HG03432 (cell line): ENCODE measurements around the gene KIAA1328.

Source experiments
- ATAC-seq: cut with Tn5 transposase; IDR thresholded peaks from one replicate; pipeline ENCODE4 v1.9.1; 2021; ENCODE audit warnings: mild to moderate bottlenecking, moderate library complexity; ENCODE audit not compliant: unreplicated experiment

The KIAA1328 gene

GRCh38 chr18:37188016-37188791, 359.3 kb downstream of the KIAA1328 start:
- no peak for ATAC-seq

DNA sequence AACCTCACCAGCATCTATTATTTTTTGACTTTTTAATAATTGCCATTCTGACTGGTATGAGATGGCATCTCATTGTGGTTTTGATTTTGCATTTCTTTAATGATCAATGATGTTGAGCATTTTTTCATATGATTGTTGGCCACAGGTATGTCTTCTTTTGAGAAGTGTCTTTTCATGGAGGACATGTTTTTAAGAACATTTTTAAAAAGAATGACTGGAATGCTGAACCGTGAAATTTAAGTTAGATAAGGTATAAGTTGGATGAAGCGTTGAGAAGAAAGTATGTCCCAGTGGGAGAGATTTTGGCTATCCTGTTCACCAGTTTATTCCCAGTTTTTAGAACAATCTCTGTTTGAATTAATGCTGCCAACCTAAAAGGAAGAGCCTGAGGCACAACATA, 370.8 kb downstream of the KIAA1328 start:
- no peak for ATAC-seq

DNA sequence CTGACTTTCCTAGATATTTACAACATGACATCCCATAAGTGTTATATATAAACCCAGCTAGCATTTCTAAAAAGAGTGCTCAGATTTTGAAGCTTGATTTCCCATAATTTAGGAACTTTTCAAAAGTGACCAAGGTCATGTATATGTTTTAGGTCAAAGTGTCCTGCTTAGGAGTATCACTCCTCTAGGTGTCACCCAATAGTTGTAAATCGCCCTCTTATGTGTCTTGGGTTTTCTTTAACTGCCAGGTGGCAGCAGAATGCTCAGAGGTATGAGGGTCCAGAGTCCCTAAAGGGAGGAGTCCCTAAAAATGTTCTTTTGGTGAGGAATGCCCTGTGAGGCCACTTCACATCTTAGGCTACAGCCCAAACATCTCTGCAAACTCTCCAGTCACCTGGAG, 378.4 kb downstream of the KIAA1328 start:
- ATAC-seq = no peak

- no peak for ATAC-seq
Observed at GRCh38 chr18:37210781-37211180, 381.9 kb downstream of the KIAA1328 start.

- no peak for ATAC-seq
Observed at GRCh38 chr18:37218022-37218590, 389.2 kb downstream of the KIAA1328 start.

GRCh38 chr18:37219257-37219656, 390.3 kb downstream of the KIAA1328 start:
- ATAC-seq = no peak

DNA sequence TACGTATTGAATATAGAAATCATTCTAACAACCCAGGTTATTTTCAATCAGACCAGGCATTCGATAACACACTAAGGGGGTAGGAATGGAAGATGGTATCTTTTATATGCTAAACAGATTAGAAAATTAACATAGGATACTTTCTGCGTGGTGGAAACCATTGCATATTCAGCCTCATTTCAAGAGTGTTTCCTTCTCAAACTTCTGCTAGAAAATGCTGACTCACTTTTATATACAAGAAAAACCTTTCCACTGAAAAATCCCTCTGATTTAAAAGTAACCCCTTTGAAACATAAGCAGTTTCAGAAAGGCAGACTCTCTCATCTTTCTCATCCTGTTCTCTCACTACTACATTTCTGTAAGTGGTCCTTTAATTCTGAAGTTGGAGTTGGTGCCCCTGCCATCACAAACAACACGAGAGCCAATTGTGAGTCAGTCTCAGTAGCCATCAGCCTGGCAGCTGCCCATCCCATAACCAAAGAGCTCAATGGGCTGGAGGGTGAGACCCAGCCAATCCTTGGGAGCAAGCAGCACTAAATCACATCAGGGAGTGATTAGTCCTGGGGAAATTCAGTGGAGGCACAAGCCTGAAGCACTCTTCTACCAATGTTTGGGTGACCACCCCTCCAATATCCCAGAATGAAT, 393.5 kb downstream of the KIAA1328 start:
- no peak for ATAC-seq

DNA sequence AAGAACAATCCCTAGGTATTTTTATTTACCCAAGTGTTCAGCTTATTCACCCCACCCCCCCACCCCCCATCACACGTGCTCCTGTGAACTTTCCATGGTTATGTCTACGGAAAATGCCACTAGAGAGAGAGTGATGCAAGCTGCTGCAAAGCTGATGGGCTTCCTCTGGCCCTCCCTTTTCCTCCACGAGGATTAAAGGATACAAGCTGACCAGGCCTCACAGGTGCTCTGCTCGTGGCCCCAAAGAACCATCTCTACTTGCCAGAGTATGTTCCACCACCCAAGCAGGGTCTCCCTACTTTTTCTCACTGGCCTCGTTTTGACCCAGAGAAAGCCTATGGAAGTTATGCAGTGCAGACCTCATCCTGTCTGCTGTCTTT, 394.1 kb downstream of the KIAA1328 start:
- ATAC-seq = no peak

- ATAC-seq = no peak
Observed at GRCh38 chr18:37225279-37225678, 396.4 kb downstream of the KIAA1328 start.

GRCh38 chr18:37230768-37231167, 401.8 kb downstream of the KIAA1328 start:
- ATAC-seq = no peak

- no peak for ATAC-seq
Observed at GRCh38 chr18:37231251-37231650, 402.3 kb downstream of the KIAA1328 start.

GRCh38 chr18:37235583-37235982, 406.7 kb downstream of the KIAA1328 start:
- no peak for ATAC-seq

- no peak for ATAC-seq
Observed at GRCh38 chr18:37238282-37239108, 409.6 kb downstream of the KIAA1328 start.

DNA sequence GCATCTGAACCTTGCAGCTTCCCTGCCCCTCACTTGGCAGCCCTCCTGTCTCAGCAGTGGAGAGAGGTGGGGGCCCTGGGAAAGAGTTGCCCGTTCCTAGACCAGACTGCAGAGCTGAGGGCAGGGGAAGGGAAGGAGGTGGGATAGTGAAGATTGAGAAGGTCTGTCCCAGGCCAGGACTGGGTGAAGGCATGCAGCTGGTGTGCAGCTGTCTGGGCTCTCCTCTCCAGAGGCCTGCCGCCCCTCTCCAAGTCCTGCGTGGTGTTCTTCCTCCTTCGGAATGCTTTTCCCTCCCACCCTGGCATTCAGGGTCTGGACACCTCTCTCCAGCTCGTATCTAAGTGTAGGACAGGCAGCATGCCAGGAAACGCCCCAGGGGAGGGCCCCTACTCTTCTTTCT, 413.2 kb downstream of the KIAA1328 start:
- no peak for ATAC-seq

- ATAC-seq = no peak
Observed at GRCh38 chr18:37242826-37243560, 414.1 kb downstream of the KIAA1328 start.

DNA sequence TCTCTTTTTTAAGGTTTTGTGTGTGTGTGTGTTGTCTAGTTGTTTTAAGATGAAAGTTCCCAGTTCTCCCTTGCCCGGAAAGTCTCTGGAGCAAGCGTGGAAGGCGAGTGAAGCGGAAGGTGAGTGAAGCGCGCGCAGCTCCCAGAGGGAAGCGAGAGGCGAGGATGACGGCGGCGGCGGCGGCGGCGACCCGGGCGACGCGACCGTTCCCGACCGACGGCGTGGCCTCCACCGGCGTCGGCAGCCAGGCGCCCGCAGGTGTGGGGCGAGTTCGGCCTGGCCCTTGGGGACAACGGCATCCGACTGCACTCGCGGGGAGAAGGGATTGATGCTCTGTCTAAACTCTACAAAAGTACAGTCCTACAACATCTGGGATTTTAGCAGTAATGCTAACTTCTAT, 414.8 kb downstream of the KIAA1328 start:
- ATAC-seq = no peak

DNA sequence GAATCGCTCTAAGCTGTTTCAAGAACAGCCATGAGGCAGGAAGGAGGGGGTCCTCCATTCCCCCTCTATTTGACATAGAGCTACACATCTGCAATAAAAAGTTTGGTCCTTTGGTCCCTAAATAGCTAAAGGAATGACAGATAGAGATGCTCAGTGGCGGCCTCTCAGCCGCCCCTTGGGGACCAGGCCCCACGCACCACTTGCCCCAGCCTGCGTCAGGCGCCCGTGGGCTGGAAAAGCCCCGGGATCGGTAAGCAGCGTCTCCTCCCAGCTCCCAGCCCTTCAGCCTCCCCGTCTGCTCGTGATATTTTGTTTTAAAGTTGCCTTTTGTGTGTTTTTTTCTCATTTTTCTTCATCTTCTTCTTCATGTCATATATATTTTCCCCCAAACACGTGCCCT, 415.7 kb downstream of the KIAA1328 start:
- no peak for ATAC-seq

- ATAC-seq = no peak
Observed at GRCh38 chr18:37246779-37247340, 417.9 kb downstream of the KIAA1328 start.

DNA sequence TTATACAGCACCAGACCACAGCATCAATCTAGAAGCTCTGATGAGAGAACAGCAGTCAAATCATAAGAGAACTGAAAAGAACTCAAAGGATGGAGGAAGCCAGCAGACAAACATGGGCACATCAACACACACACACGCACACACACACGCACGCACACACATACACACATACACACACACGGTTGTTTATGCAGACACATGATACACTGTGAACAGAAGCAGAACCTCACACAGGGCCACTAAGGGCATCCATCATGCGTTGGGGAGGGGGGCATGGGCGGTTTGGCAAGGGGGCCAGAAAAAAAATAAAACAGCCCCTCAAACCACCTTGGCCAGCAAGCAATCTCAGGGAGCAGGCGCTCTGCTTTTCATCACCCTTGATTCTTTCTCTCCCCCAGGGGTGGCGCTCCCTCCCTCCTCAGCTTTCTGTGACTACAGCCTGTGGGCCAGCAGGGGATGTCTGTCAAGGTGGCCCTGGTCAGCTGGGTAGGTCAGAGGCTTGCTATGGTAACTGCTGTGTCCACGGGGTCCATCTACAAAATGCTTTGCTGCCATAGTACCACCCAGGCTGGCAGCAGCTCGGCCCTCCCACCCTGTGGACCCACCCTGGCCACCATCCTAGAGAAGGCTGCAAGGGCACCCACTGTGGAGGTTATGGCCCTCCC, 418.7 kb downstream of the KIAA1328 start:
- ATAC-seq = no peak

- ATAC-seq = no peak
Observed at GRCh38 chr18:37248281-37248680, 419.4 kb downstream of the KIAA1328 start.
